ENCODE results near the gene SYT15. TPM values are rescaled to one million over a fixed set of nuclear protein-coding genes. Genes with fewer than 3 reads are reported as not detected.

The SYT15 gene
- total RNA-seq: not detected in 2 replicates

GRCh38 chr10:46578474-46579178 lies at the start of gene SYT15:
TSS of gene SYT15 (plus strand) at chr10:46579128. CDS start at chr10:46579169, 41 bp downstream.

GRCh38 chr10:46556515-46557318 lies 22.2 kb upstream of the SYT15 start, which contains the start of gene GPRIN2:
TSS of gene GPRIN2 (minus strand) at chr10:46556658. CDS start at chr10:46550736, 5,922 bp downstream.

Other genes with a start within 250 kb of the SYT15 start
- 0.86 and 2.7 TPM in 2 replicates for gene ANXA8L1, start 203.4 kb upstream of the SYT15 start, total RNA-seq
- not detected in 2 replicates for gene NPY4R, start 113.2 kb upstream of the SYT15 start, total RNA-seq
- not detected in 2 replicates for gene GPRIN2, start 22.5 kb upstream of the SYT15 start, total RNA-seq